ENCODE results near the gene HTR1E.

The HTR1E gene

DNA sequence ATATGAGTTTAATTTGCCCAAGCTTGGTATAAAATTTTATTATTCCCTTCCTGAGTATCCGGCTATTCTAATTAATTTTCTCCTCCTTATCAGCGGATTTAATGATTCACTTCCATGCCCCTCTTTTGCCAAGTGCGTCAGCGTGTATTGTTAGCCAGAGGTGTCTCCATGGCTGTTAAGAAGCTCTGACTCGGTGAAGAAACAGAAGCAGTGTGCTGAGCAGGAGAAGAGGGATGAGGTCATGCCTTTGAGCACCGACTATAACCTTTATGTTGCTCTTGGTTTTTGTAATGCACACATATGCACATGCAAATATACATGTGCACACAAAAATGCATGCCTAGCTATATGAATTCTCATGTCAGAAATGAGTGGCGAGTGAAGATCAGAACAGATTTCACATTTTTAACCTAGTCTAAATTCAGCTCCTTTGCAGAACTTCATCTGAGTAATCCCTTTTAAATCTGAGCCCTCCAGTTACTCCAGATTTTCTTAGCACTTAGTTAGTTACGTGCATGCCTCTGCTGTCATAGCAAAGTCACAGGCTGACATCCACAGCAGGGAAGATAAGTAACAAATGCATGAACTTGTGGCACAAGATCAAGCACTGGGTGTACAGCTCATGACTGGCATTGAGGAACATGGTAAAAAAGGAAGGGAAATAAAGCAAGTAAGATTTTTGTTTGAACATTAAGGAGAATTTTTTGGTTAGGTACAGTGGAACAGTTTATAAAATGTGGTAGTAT lies 24.3 kb downstream of the HTR1E start:
- no peaks in the 10 kb centered on the region for H3K79me1 ChIP-seq (ENCODE audit: low read length)
- DNase-seq: peak; percentile 64 to 95
- H3K18ac ChIP-seq (ENCODE audit: low read length): no peak overlapping the region
- no peak overlapping the region for H4K91ac ChIP-seq (ENCODE audit: low read depth, low read length)
- no peak overlapping the region for H2BK5ac ChIP-seq (ENCODE audit: low read depth, low read length, poor library complexity)
- H3K27me3 ChIP-seq (ENCODE audit: insufficient read depth, low read length): no peaks in the 10 kb centered on the region
- no peak overlapping the region for H4K12ac ChIP-seq (ENCODE audit: low read depth, low read length)
- H3K27ac ChIP-seq (ENCODE audit: low read depth, low read length): no peak overlapping the region
- H3K4me1 ChIP-seq (ENCODE audit: control insufficient read depth in 1 of 2, insufficient read depth in 2 of 2, low read length in 2 of 2): no peaks in the 10 kb centered on the region
- no CpG with 5 or more reads among the region's 8 CpGs for WGBS (ENCODE audit: extremely low coverage, insufficient coverage, insufficient read length)
- H3K36me3 ChIP-seq (ENCODE audit: control insufficient read depth in 1 of 2, insufficient read depth in 2 of 2, low read length in 2 of 2): peaks cover 0 to 3% of the 10 kb centered on the region in 2 experiments
- H3K23ac ChIP-seq (ENCODE audit: low read length): no peak overlapping the region
- no peak overlapping the region for H2BK12ac ChIP-seq (ENCODE audit: low read length)
- H3K9ac ChIP-seq (ENCODE audit: low read length): no peak overlapping the region
- no peak overlapping the region for H3K14ac ChIP-seq (ENCODE audit: low read length)
- no peak overlapping the region for H2AFZ ChIP-seq (ENCODE audit: insufficient read depth, low read length, poor library complexity)
- no peak overlapping the region for H3K4me2 ChIP-seq (ENCODE audit: low read length)
- H4K8ac ChIP-seq (ENCODE audit: low read depth, low read length): no peak overlapping the region
- no peak overlapping the region for H3K4ac ChIP-seq (ENCODE audit: low read depth, low read length)
- H3K9me3 ChIP-seq (ENCODE audit: insufficient read depth, low read depth, low read length): no peaks in the 10 kb centered on the region
- H2BK120ac ChIP-seq (ENCODE audit: insufficient read depth, low read length, poor library complexity): no peak overlapping the region
- no peaks in the 10 kb centered on the region for H3K79me2 ChIP-seq (ENCODE audit: control insufficient read depth, insufficient read depth, low read length, poor library complexity)
- H2AK5ac ChIP-seq (ENCODE audit: low read length): no peak overlapping the region
- no peak overlapping the region for H3K4me3 ChIP-seq (ENCODE audit: low read depth, low read length)

DNA sequence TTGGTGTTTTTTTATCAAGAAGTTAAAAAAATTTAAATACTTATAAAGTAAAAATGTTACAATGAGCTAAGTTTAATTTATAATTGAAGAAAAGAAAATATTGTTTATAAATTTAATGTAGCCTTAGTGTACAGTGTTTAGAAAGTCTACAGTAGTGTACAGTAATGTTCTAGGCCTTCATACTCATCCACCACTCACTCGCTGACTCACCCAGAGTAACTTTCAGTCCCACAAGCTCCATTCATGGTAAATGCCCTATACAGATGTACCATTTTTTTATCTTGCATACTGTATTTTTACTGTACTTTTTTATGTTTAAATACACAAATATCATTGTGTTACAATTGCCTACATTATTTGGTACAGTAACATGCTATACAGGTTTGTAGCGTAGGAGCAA lies 26.0 kb downstream of the HTR1E start:
- H3K9ac ChIP-seq (ENCODE audit: low read length): no peak overlapping the region
- DNase-seq: peak in 1 of 2 donors; percentile 18
- H3K27me3 ChIP-seq (ENCODE audit: insufficient read depth, low read length): no peaks in the 10 kb centered on the region
- H2BK120ac ChIP-seq (ENCODE audit: insufficient read depth, low read length, poor library complexity): no peak overlapping the region
- no peak overlapping the region for H3K4me2 ChIP-seq (ENCODE audit: low read length)
- no peak overlapping the region for H3K23ac ChIP-seq (ENCODE audit: low read length)
- no peak overlapping the region for H3K18ac ChIP-seq (ENCODE audit: low read length)
- H2BK5ac ChIP-seq (ENCODE audit: low read depth, low read length, poor library complexity): no peak overlapping the region
- no peak overlapping the region for H3K4me3 ChIP-seq (ENCODE audit: low read depth, low read length)
- no peaks in the 10 kb centered on the region for H3K79me2 ChIP-seq (ENCODE audit: control insufficient read depth, insufficient read depth, low read length, poor library complexity)
- peaks cover 0 to 3% of the 10 kb centered on the region in 2 experiments for H3K36me3 ChIP-seq (ENCODE audit: control insufficient read depth in 1 of 2, insufficient read depth in 2 of 2, low read length in 2 of 2)
- no peak overlapping the region for H2AFZ ChIP-seq (ENCODE audit: insufficient read depth, low read length, poor library complexity)
- H4K91ac ChIP-seq (ENCODE audit: low read depth, low read length): no peak overlapping the region
- WGBS (ENCODE audit: extremely low coverage, insufficient coverage, insufficient read length): no CpG with 5 or more reads among the region's 2 CpGs
- H2AK5ac ChIP-seq (ENCODE audit: low read length): no peak overlapping the region
- H3K79me1 ChIP-seq (ENCODE audit: low read length): no peaks in the 10 kb centered on the region
- H3K4ac ChIP-seq (ENCODE audit: low read depth, low read length): no peak overlapping the region
- no peak overlapping the region for H4K8ac ChIP-seq (ENCODE audit: low read depth, low read length)
- H4K12ac ChIP-seq (ENCODE audit: low read depth, low read length): no peak overlapping the region
- no peak overlapping the region for H3K27ac ChIP-seq (ENCODE audit: low read depth, low read length)
- H3K14ac ChIP-seq (ENCODE audit: low read length): no peak overlapping the region
- no peak overlapping the region for H2BK12ac ChIP-seq (ENCODE audit: low read length)
- no peaks in the 10 kb centered on the region for H3K9me3 ChIP-seq (ENCODE audit: insufficient read depth, low read depth, low read length)
- no peaks in the 10 kb centered on the region for H3K4me1 ChIP-seq (ENCODE audit: control insufficient read depth in 1 of 2, insufficient read depth in 2 of 2, low read length in 2 of 2)

DNA sequence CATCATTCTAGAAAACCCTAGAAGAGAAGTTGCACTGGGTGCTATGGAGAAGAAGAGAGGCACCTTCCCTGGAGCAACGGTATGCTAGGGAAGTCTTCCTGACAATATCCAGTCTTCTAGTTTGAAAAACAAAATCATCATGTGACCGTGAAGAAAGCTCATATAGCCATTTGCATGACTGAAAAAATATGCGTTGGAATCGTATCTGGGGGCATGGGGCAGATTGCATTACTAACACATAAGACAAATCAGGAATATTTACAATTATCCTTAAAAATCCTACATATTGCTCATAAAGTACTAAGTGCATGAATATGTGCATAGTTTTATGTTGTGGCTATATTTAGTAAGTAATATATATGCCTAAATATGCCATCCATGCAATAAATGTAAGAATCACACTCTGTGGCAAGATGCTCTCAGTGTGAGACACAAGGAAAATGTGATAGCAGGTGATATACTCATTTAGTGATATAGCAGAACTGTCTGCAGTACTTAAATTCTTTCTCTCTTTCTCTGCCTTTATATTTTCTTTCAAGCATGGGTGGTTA lies 26.8 kb downstream of the HTR1E start:
- no peak overlapping the region for H2BK120ac ChIP-seq (ENCODE audit: insufficient read depth, low read length, poor library complexity)
- H2BK5ac ChIP-seq (ENCODE audit: low read depth, low read length, poor library complexity): no peak overlapping the region
- H4K12ac ChIP-seq (ENCODE audit: low read depth, low read length): no peak overlapping the region
- H3K14ac ChIP-seq (ENCODE audit: low read length): no peak overlapping the region
- H3K36me3 ChIP-seq (ENCODE audit: control insufficient read depth in 1 of 2, insufficient read depth in 2 of 2, low read length in 2 of 2): peaks cover 0 to 3% of the 10 kb centered on the region in 2 experiments
- no peak overlapping the region for H2AK5ac ChIP-seq (ENCODE audit: low read length)
- whole genome bisulfite sequencing (ENCODE audit: extremely low coverage, insufficient coverage, insufficient read length): no CpG with 5 or more reads among the region's 4 CpGs
- no peaks in the 10 kb centered on the region for H3K9me3 ChIP-seq (ENCODE audit: insufficient read depth, low read depth, low read length)
- H3K4me1 ChIP-seq (ENCODE audit: control insufficient read depth in 1 of 2, insufficient read depth in 2 of 2, low read length in 2 of 2): no peaks in the 10 kb centered on the region
- no peaks in the 10 kb centered on the region for H3K79me2 ChIP-seq (ENCODE audit: control insufficient read depth, insufficient read depth, low read length, poor library complexity)
- H4K8ac ChIP-seq (ENCODE audit: low read depth, low read length): no peak overlapping the region
- H3K9ac ChIP-seq (ENCODE audit: low read length): no peak overlapping the region
- no peak overlapping the region for H2AFZ ChIP-seq (ENCODE audit: insufficient read depth, low read length, poor library complexity)
- H3K4ac ChIP-seq (ENCODE audit: low read depth, low read length): no peak overlapping the region
- no peak overlapping the region for H3K4me2 ChIP-seq (ENCODE audit: low read length)
- no peak overlapping the region for H2BK12ac ChIP-seq (ENCODE audit: low read length)
- H3K27me3 ChIP-seq (ENCODE audit: insufficient read depth, low read length): no peaks in the 10 kb centered on the region
- no peaks in the 10 kb centered on the region for H3K79me1 ChIP-seq (ENCODE audit: low read length)
- H3K4me3 ChIP-seq (ENCODE audit: low read depth, low read length): no peak overlapping the region
- H3K27ac ChIP-seq (ENCODE audit: low read depth, low read length): no peak overlapping the region
- H3K23ac ChIP-seq (ENCODE audit: low read length): no peak overlapping the region
- H4K91ac ChIP-seq (ENCODE audit: low read depth, low read length): no peak overlapping the region
- no peak overlapping the region for H3K18ac ChIP-seq (ENCODE audit: low read length)
- no peak for DNase-seq

DNA sequence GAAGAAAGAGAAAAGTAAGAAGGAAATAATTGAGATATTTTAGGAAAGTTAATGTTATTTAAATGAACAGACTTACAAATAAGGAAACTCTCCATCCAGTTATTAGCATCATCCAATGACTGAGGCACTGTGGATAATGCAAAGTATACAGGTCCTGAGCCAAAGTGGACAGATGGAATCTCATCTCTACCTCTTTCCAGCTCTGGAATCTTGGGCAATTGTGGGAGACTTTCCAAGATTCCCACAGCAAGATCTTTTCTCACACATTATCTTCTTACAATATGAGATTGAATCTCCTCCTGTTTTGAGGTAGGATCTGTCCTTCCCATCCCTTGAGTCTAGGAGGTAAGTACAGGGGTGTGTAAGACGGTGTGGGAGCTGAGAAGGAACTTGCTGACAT lies 28.9 kb downstream of the HTR1E start:
- Histone ChIP-seq H3K79me2 (ENCODE audit: control insufficient read depth, insufficient read depth, low read length, poor library complexity) (no peaks in the 10 kb centered on the region), H3K14ac (ENCODE audit: low read length) (no peak overlapping the region), H2BK12ac (ENCODE audit: low read length) (no peak overlapping the region), H2BK5ac (ENCODE audit: low read depth, low read length, poor library complexity) (no peak overlapping the region), H3K4ac (ENCODE audit: low read depth, low read length) (no peak overlapping the region), H3K18ac (ENCODE audit: low read length) (no peak overlapping the region), H3K79me1 (ENCODE audit: low read length) (no peaks in the 10 kb centered on the region), H2AK5ac (ENCODE audit: low read length) (no peak overlapping the region), H3K27ac (ENCODE audit: low read depth, low read length) (no peak overlapping the region), H3K4me1 (ENCODE audit: control insufficient read depth in 1 of 2, insufficient read depth in 2 of 2, low read length in 2 of 2) (no peaks in the 10 kb centered on the region), H4K8ac (ENCODE audit: low read depth, low read length) (no peak overlapping the region), H4K12ac (ENCODE audit: low read depth, low read length) (no peak overlapping the region), H2BK120ac (ENCODE audit: insufficient read depth, low read length, poor library complexity) (no peak overlapping the region), H3K27me3 (ENCODE audit: insufficient read depth, low read length) (no peaks in the 10 kb centered on the region), H3K36me3 (ENCODE audit: control insufficient read depth in 1 of 2, insufficient read depth in 2 of 2, low read length in 2 of 2) (peaks cover 0 to 2% of the 10 kb centered on the region in 2 experiments), H3K9ac (ENCODE audit: low read length) (no peak overlapping the region), H3K23ac (ENCODE audit: low read length) (no peak overlapping the region), H2AFZ (ENCODE audit: insufficient read depth, low read length, poor library complexity) (no peak overlapping the region), H3K4me3 (ENCODE audit: low read depth, low read length) (no peak overlapping the region), H4K91ac (ENCODE audit: low read depth, low read length) (no peak overlapping the region), H3K9me3 (ENCODE audit: insufficient read depth, low read depth, low read length) (peaks cover 2% of the 10 kb centered on the region), H3K4me2 (ENCODE audit: low read length) (no peak overlapping the region)
- no CpG with 5 or more reads among the region's 1 CpG for WGBS (ENCODE audit: extremely low coverage, insufficient coverage, insufficient read length)
- no peak for DNase-seq
